H9 (cell line): Measurements from ENCODE around the gene F3. TPM values are rescaled to one million over a fixed set of nuclear protein-coding genes. Genes with fewer than 3 reads are reported as not detected.

Experiments
- DNase-seq: peaks from one replicate; pipeline ENCODE4 v3.0.0-alpha.2; 2017
- H2AFZ ChIP-seq: one replicate; pipeline ENCODE4 v1.6.1; 2013; ENCODE audit warnings: mild to moderate bottlenecking, low read length, control low read depth, moderate library complexity
- H2AK5ac ChIP-seq: 2 replicates; pipeline ENCODE4 v1.6.1; 2013; ENCODE audit warnings: low read length, control low read depth, mixed read lengths; ENCODE audit not compliant: insufficient read length
- H2BK120ac ChIP-seq: one replicate; pipeline ENCODE4 v1.6.1; 2013; ENCODE audit warnings: low read depth, mild to moderate bottlenecking, low read length, control low read depth, inconsistent platforms; ENCODE audit not compliant: poor library complexity, severe bottlenecking
- H2BK12ac ChIP-seq: 2 replicates; pipeline ENCODE4 v1.6.1; 2013; ENCODE audit warnings: low read length, control low read depth, mixed read lengths, low read depth; ENCODE audit not compliant: insufficient read length
- H2BK15ac ChIP-seq: 2 replicates; pipeline ENCODE4 v1.6.1; 2013; ENCODE audit warnings: low read depth, low read length, control low read depth
- H2BK20ac ChIP-seq: one replicate; pipeline ENCODE4 v1.6.1; 2013; ENCODE audit warnings: low read depth, mild to moderate bottlenecking, low read length, control low read depth, inconsistent platforms; ENCODE audit not compliant: poor library complexity, severe bottlenecking
- H2BK5ac ChIP-seq: 2 replicates; pipeline ENCODE4 v1.6.1; 2013; ENCODE audit warnings: low read length, control low read depth, mixed read lengths; ENCODE audit not compliant: insufficient read length
- H3K14ac ChIP-seq: 2 replicates; pipeline ENCODE4 v1.6.1; 2013; ENCODE audit warnings: low read length, control low read depth; ENCODE audit not compliant: insufficient read depth
- H3K18ac ChIP-seq: 2 replicates; pipeline ENCODE4 v1.6.1; 2013; ENCODE audit warnings: low read depth, mild to moderate bottlenecking, mixed read lengths, low read length, control low read depth; ENCODE audit not compliant: insufficient read length
- H3K23ac ChIP-seq: 2 replicates; pipeline ENCODE4 v1.6.1; 2013; ENCODE audit warnings: low read length, control low read depth, mixed read lengths, low read depth; ENCODE audit not compliant: insufficient read length
- H3K23me2 ChIP-seq: 2 replicates; pipeline ENCODE4 v1.6.1; 2013; ENCODE audit warnings: low read depth, mild to moderate bottlenecking, mixed read lengths, low read length, control low read depth; ENCODE audit not compliant: insufficient read length, poor library complexity, severe bottlenecking
- H3K27ac ChIP-seq: 2 replicates; pipeline ENCODE4 v1.5.1; 2013; ENCODE audit warnings: low read length, control low read depth, mixed read lengths, low read depth; ENCODE audit not compliant: insufficient read length
- H3K27me3 ChIP-seq: 2 replicates; pipeline ENCODE4 v1.6.1; 2013; ENCODE audit warnings: low read length, control low read depth, inconsistent platforms; ENCODE audit not compliant: insufficient read depth
- H3K4ac ChIP-seq: 2 replicates; pipeline ENCODE4 v1.6.1; 2013; ENCODE audit warnings: low read depth, mild to moderate bottlenecking, control low read depth, inconsistent platforms, low read length, moderate library complexity
- H3K4me1 ChIP-seq: 2 replicates; pipeline ENCODE4 v1.6.1; 2013; ENCODE audit warnings: low read length, control low read depth, inconsistent platforms; ENCODE audit not compliant: insufficient read depth
- H3K4me2 ChIP-seq: 2 replicates; pipeline ENCODE4 v1.6.1; 2013; ENCODE audit warnings: low read length, control low read depth, mixed read lengths; ENCODE audit not compliant: insufficient read length, insufficient read depth
- H3K56ac ChIP-seq: 2 replicates; pipeline ENCODE4 v1.6.1; 2013; ENCODE audit warnings: low read depth, mild to moderate bottlenecking, mixed read lengths, low read length, control low read depth; ENCODE audit not compliant: insufficient read length
- H3K79me1 ChIP-seq: 2 replicates; pipeline ENCODE4 v1.6.1; 2013; ENCODE audit warnings: low read depth, mild to moderate bottlenecking, moderate library complexity, low read length, control low read depth, inconsistent platforms; ENCODE audit not compliant: insufficient read depth, poor library complexity, severe bottlenecking
- H3K79me2 ChIP-seq: 2 replicates; pipeline ENCODE4 v1.6.1; 2013; ENCODE audit warnings: low read length, control low read depth, inconsistent platforms; ENCODE audit not compliant: insufficient read depth
- H3K9ac ChIP-seq: 2 replicates; pipeline ENCODE4 v1.6.1; 2013; ENCODE audit warnings: low read length, control low read depth, mixed read lengths; ENCODE audit not compliant: insufficient read length; ENCODE audit errors: extremely low read depth
- H3K9me3 ChIP-seq: one replicate; pipeline ENCODE4 v1.6.1; 2013; ENCODE audit warnings: low read depth, low read length, inconsistent platforms; ENCODE audit not compliant: control insufficient read depth
- H3T11ph ChIP-seq: one replicate; pipeline ENCODE4 v1.6.1; 2013; ENCODE audit warnings: mild to moderate bottlenecking, low read length, control low read depth, inconsistent platforms
- H4K20me1 ChIP-seq: one replicate; pipeline ENCODE4 v1.6.1; 2013; ENCODE audit not compliant: control insufficient read depth, insufficient read length, insufficient read depth
- H4K5ac ChIP-seq: 2 replicates; pipeline ENCODE4 v1.6.1; 2013; ENCODE audit warnings: low read depth, mild to moderate bottlenecking, mixed read lengths, low read length, control low read depth; ENCODE audit not compliant: insufficient read length
- H4K8ac ChIP-seq: replicated peaks from 2 replicates; pipeline ENCODE4 v1.6.1; 2013; ENCODE audit warnings: low read length, control low read depth, mixed read lengths, low read depth; ENCODE audit not compliant: insufficient read length
- H4K91ac ChIP-seq: 2 replicates; pipeline ENCODE4 v1.6.1; 2013; ENCODE audit warnings: low read depth, mild to moderate bottlenecking, moderate library complexity, mixed read lengths, low read length, control low read depth; ENCODE audit not compliant: insufficient read length
- H3K27ac Mint-ChIP-seq, 3 experiments: 2 replicates in 2 of 3; 3 replicates in 1 of 3; pipeline ENCODE4 v1.8.0; 2020 to 2021; ENCODE audit warnings: mixed read lengths in 3 of 3, mild to moderate bottlenecking in 1 of 3, moderate library complexity in 1 of 3
- H3K27me3 Mint-ChIP-seq: 2 replicates; pipeline ENCODE4 v1.8.0; 2021; ENCODE audit warnings: low read depth, mild to moderate bottlenecking, moderate library complexity, mixed read lengths
- H3K36me3 Mint-ChIP-seq, 3 experiments: 2 replicates in 2 of 3; 3 replicates in 1 of 3; pipeline ENCODE4 v1.8.0; 2020 to 2021; ENCODE audit warnings: low read depth in 3 of 3, mixed read lengths in 3 of 3; ENCODE audit not compliant: insufficient read depth in 1 of 3
- H3K4me1 Mint-ChIP-seq, 2 experiments: 2 replicates each; pipeline ENCODE4 v1.8.0; 2020; ENCODE audit warnings: mixed read lengths in 2 of 2
- H3K4me3 Mint-ChIP-seq, 2 experiments: 2 replicates in 1 of 2; 3 replicates in 1 of 2; pipeline ENCODE4 v1.8.0; 2020 to 2021; ENCODE audit warnings: mild to moderate bottlenecking in 2 of 2, mixed read lengths in 2 of 2, moderate library complexity in 1 of 2
- H3K9me3 Mint-ChIP-seq, 2 experiments: 2 replicates in 1 of 2; 3 replicates in 1 of 2; pipeline ENCODE4 v1.8.0; 2020; ENCODE audit warnings: mild to moderate bottlenecking in 2 of 2, mixed read lengths in 2 of 2, moderate library complexity in 1 of 2
- WGBS: extraction: QIAGEN DNeasy Blood & Tissue Kit; methylation state at CpG from one replicate; pipeline ENCODE4 v1.1.7; 2013; ENCODE audit warnings: missing lambda C conversion rate, low lambda C conversion rate, mixed read lengths; ENCODE audit not compliant: insufficient read length; ENCODE audit errors: extremely low coverage; 5-methylcytosine and 5-hydroxymethylcytosine counted together
- total RNA-seq: library from RNA; stranded (reverse); gene quantifications from 2 replicates; pipeline ENCODE4 v1.2.1, GENCODE V29; 2021
- TF ChIP-seq, protein P1 (sequence below): fragments of 200-600 bp; sonication (generic); conservative IDR thresholded peaks from 3 replicates; pipeline ENCODE4 v1.8.0; 2021; ENCODE audit warnings: antibody characterized with exemption, mild to moderate bottlenecking

F3 gene
- total RNA-seq, 1 experiment from 2014 or later: 21.7 TPM

- Mint-ChIP-seq H3K27me3 (no peaks in the 10 kb centered on the region), H3K27ac (no peak overlapping the region), H3K4me3 (no peak overlapping the region), H3K36me3 (no peaks in the 10 kb centered on the region; a peak in 1 of 7 replicates), H3K4me1 (peaks cover 49 to 52% of the 10 kb centered on the region in 2 experiments), H3K9me3 (no peaks in the 10 kb centered on the region; a peak in 1 of 5 replicates)
- no peaks in the 10 kb centered on the region for H3K23me2 ChIP-seq
- H3K4me1 ChIP-seq: peaks cover 16% of the 10 kb centered on the region; the same call in 1 of the 2 replicates
- no peak overlapping the region for H3K4me2 ChIP-seq
- H4K91ac ChIP-seq: no peak overlapping the region
- no peak for DNase-seq
- no peak overlapping the region for H3K14ac ChIP-seq
- H4K20me1 ChIP-seq: no peaks in the 10 kb centered on the region
- H3K27me3 ChIP-seq: no peaks in the 10 kb centered on the region
- H3K9me3 ChIP-seq: no peaks in the 10 kb centered on the region
- H3K18ac ChIP-seq: no peak overlapping the region
- H2BK12ac ChIP-seq: no peak overlapping the region
- TF ChIP-seq, protein P1, sequence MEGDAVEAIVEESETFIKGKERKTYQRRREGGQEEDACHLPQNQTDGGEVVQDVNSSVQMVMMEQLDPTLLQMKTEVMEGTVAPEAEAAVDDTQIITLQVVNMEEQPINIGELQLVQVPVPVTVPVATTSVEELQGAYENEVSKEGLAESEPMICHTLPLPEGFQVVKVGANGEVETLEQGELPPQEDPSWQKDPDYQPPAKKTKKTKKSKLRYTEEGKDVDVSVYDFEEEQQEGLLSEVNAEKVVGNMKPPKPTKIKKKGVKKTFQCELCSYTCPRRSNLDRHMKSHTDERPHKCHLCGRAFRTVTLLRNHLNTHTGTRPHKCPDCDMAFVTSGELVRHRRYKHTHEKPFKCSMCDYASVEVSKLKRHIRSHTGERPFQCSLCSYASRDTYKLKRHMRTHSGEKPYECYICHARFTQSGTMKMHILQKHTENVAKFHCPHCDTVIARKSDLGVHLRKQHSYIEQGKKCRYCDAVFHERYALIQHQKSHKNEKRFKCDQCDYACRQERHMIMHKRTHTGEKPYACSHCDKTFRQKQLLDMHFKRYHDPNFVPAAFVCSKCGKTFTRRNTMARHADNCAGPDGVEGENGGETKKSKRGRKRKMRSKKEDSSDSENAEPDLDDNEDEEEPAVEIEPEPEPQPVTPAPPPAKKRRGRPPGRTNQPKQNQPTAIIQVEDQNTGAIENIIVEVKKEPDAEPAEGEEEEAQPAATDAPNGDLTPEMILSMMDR: no peak
- no peak overlapping the region for H3T11ph ChIP-seq
- H3K56ac ChIP-seq: no peak overlapping the region
- no peak overlapping the region for H2BK5ac ChIP-seq
- no peak overlapping the region for H3K27ac ChIP-seq
- H2AFZ ChIP-seq: no peak overlapping the region
- H3K9ac ChIP-seq: no peak overlapping the region
- no peak overlapping the region for H4K8ac ChIP-seq
- H3K79me2 ChIP-seq: no peaks in the 10 kb centered on the region
- no peak overlapping the region for H2BK120ac ChIP-seq
- H3K4ac ChIP-seq: no peak overlapping the region
- H4K5ac ChIP-seq: no peak overlapping the region
- H2BK15ac ChIP-seq: no peak overlapping the region
- no peaks in the 10 kb centered on the region for H3K79me1 ChIP-seq
- no CpG with 5 or more reads among the region's 7 CpGs for WGBS
- H2AK5ac ChIP-seq: no peak overlapping the region
- H2BK20ac ChIP-seq: no peak overlapping the region
- no peak overlapping the region for H3K23ac ChIP-seq
Measured at GRCh38 chr1:94551449-94551848, 9.9 kb upstream of the F3 start.
